ENCODE measurements around the gene GRHL1. TPM values are rescaled to one million over a fixed set of nuclear protein-coding genes. Genes with fewer than 3 reads are reported as not detected.

The GRHL1 gene
- total and polyA plus RNA-seq, 9 of the 15 experiments (the other 6 are each of a cell fraction or from before 2014, with no cell fraction given), result 1.7 to 6.1 (median 4.7) TPM

DNA sequence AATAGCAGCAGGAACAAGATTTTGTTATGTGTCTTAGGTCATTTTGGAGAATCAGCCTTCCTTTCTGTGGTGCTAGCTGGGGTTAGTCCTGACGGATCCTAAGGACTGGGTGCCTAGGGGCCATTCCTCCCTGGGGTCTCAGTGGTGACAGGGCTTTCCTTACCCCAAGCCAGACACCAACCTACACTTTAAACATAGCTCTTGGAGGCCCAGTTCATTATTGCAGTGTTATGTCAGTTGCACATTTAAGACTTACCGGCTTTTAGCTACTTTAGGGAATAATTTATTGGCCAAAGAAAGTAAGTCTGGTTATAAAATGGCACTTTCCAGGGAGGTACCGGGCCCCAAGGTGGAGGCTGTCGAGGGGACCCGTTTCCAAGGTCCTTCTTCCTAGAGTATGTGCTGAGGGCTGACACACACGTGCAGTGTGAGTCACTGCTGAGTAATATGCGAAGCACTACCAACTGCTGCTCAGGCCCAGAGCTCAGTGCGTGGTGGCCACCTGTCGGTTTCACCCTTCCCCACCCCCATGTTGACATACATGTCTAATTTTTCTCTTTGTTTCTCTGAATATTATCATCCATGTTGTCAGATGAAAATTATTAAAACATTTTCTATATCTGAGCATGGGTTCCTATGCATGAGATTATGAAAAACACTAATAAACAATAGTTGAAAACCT lies 37.0 kb upstream of the GRHL1 start (continued):
- TF ChIP-seq, protein P1, sequence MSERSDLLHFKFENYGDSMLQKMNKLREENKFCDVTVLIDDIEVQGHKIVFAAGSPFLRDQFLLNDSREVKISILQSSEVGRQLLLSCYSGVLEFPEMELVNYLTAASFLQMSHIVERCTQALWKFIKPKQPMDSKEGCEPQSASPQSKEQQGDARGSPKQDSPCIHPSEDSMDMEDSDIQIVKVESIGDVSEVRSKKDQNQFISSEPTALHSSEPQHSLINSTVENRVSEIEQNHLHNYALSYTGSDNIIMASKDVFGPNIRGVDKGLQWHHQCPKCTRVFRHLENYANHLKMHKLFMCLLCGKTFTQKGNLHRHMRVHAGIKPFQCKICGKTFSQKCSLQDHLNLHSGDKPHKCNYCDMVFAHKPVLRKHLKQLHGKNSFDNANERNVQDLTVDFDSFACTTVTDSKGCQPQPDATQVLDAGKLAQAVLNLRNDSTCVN (CRISPR knock-in tag; IDR thresholded peaks at IDR 0.05), result no peak
- TF ChIP-seq CBX8 (IDR thresholded peaks at IDR 0.05; ENCODE audit: borderline replicate concordance, extremely low read depth, low read depth, low read length, poor library complexity, severe bottlenecking) (no peak), XRCC3 (IDR thresholded peaks at IDR 0.05) (no peak), ATF1 (CRISPR knock-in tag; IDR thresholded peaks at IDR 0.05) (no peak), ATF1 (tag; IDR thresholded peaks at IDR 0.05) (peak; percentile 60), KLF1 (tag; IDR thresholded peaks at IDR 0.05) (no peak), ZNF316 (IDR thresholded peaks at IDR 0.05) (no peak), MCM3 (IDR thresholded peaks at IDR 0.05) (no peak), TBP (optimal IDR thresholded peaks at IDR 0.05; ENCODE audit: low read depth, low read length) (no peak), ZKSCAN8 (CRISPR knock-in tag; IDR thresholded peaks at IDR 0.05) (0 out of 2 replicates have a peak, but pooled peaks have one; percentile 48), TAF1 (IDR thresholded peaks at IDR 0.05; ENCODE audit: control insufficient read depth, extremely low read depth, insufficient read depth, low read length, severe bottlenecking) (no peak), KDM1A (IDR thresholded peaks at IDR 0.05) (no peak)
- TF ChIP-seq, protein P2, sequence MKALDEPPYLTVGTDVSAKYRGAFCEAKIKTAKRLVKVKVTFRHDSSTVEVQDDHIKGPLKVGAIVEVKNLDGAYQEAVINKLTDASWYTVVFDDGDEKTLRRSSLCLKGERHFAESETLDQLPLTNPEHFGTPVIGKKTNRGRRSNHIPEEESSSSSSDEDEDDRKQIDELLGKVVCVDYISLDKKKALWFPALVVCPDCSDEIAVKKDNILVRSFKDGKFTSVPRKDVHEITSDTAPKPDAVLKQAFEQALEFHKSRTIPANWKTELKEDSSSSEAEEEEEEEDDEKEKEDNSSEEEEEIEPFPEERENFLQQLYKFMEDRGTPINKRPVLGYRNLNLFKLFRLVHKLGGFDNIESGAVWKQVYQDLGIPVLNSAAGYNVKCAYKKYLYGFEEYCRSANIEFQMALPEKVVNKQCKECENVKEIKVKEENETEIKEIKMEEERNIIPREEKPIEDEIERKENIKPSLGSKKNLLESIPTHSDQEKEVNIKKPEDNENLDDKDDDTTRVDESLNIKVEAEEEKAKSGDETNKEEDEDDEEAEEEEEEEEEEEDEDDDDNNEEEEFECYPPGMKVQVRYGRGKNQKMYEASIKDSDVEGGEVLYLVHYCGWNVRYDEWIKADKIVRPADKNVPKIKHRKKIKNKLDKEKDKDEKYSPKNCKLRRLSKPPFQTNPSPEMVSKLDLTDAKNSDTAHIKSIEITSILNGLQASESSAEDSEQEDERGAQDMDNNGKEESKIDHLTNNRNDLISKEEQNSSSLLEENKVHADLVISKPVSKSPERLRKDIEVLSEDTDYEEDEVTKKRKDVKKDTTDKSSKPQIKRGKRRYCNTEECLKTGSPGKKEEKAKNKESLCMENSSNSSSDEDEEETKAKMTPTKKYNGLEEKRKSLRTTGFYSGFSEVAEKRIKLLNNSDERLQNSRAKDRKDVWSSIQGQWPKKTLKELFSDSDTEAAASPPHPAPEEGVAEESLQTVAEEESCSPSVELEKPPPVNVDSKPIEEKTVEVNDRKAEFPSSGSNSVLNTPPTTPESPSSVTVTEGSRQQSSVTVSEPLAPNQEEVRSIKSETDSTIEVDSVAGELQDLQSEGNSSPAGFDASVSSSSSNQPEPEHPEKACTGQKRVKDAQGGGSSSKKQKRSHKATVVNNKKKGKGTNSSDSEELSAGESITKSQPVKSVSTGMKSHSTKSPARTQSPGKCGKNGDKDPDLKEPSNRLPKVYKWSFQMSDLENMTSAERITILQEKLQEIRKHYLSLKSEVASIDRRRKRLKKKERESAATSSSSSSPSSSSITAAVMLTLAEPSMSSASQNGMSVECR (CRISPR knock-in tag; IDR thresholded peaks at IDR 0.05), result no peak
- TF ChIP-seq, protein P3, sequence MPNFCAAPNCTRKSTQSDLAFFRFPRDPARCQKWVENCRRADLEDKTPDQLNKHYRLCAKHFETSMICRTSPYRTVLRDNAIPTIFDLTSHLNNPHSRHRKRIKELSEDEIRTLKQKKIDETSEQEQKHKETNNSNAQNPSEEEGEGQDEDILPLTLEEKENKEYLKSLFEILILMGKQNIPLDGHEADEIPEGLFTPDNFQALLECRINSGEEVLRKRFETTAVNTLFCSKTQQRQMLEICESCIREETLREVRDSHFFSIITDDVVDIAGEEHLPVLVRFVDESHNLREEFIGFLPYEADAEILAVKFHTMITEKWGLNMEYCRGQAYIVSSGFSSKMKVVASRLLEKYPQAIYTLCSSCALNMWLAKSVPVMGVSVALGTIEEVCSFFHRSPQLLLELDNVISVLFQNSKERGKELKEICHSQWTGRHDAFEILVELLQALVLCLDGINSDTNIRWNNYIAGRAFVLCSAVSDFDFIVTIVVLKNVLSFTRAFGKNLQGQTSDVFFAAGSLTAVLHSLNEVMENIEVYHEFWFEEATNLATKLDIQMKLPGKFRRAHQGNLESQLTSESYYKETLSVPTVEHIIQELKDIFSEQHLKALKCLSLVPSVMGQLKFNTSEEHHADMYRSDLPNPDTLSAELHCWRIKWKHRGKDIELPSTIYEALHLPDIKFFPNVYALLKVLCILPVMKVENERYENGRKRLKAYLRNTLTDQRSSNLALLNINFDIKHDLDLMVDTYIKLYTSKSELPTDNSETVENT (CRISPR knock-in tag; IDR thresholded peaks at IDR 0.05), result no peak
- TF ChIP-seq, protein P4, sequence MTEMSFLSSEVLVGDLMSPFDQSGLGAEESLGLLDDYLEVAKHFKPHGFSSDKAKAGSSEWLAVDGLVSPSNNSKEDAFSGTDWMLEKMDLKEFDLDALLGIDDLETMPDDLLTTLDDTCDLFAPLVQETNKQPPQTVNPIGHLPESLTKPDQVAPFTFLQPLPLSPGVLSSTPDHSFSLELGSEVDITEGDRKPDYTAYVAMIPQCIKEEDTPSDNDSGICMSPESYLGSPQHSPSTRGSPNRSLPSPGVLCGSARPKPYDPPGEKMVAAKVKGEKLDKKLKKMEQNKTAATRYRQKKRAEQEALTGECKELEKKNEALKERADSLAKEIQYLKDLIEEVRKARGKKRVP (CRISPR knock-in tag; IDR thresholded peaks at IDR 0.05), result no peak
- TF ChIP-seq, protein P5, sequence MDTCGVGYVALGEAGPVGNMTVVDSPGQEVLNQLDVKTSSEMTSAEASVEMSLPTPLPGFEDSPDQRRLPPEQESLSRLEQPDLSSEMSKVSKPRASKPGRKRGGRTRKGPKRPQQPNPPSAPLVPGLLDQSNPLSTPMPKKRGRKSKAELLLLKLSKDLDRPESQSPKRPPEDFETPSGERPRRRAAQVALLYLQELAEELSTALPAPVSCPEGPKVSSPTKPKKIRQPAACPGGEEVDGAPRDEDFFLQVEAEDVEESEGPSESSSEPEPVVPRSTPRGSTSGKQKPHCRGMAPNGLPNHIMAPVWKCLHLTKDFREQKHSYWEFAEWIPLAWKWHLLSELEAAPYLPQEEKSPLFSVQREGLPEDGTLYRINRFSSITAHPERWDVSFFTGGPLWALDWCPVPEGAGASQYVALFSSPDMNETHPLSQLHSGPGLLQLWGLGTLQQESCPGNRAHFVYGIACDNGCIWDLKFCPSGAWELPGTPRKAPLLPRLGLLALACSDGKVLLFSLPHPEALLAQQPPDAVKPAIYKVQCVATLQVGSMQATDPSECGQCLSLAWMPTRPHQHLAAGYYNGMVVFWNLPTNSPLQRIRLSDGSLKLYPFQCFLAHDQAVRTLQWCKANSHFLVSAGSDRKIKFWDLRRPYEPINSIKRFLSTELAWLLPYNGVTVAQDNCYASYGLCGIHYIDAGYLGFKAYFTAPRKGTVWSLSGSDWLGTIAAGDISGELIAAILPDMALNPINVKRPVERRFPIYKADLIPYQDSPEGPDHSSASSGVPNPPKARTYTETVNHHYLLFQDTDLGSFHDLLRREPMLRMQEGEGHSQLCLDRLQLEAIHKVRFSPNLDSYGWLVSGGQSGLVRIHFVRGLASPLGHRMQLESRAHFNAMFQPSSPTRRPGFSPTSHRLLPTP (IDR thresholded peaks at IDR 0.05; ENCODE audit: borderline replicate concordance, extremely low read depth, insufficient read length), result no peak

All from K562 (cell line).